Erythroblast (primary cell): ENCODE measurements around the gene HELZ2.

Source experiments
- GATA1 ChIP-seq: IDR thresholded peaks from 2 replicates; pipeline ENCODE4 v1.6.1; 2011; ENCODE audit warnings: low read depth, mild to moderate bottlenecking, control low read depth, low read length, moderate library complexity
- POLR2A ChIP-seq: IDR thresholded peaks from 2 replicates; pipeline ENCODE4 v1.6.1; 2011; ENCODE audit warnings: mild to moderate bottlenecking, low read length

GRCh38 chr20:63533388-63533787 is 40.7 kb downstream of the HELZ2 start:
- no peak for TF ChIP-seq POLR2A
- no peak for TF ChIP-seq GATA1
